Tibial nerve (tissue), 3 donors: ENCODE data around the gene NFS1.

Experiments used
- CTCF ChIP-seq, 5 experiments: fragments of 200-600 bp in 3 of 5; fragments of 450-650 bp in 2 of 5; sonication (generic) in 3 of 5; IDR thresholded peaks; one replicate each; pipeline ENCODE4 v1.5.1; 2016 to 2019; ENCODE audit warnings: antibody characterized with exemption in 5 of 5, mild to moderate bottlenecking in 3 of 5, moderate library complexity in 2 of 5
- POLR2A ChIP-seq, 2 donors: fragments of 450-650 bp; IDR thresholded peaks; one replicate each; pipeline ENCODE4 v1.6.1; 2017; ENCODE audit warnings: antibody characterized with exemption in 2 of 2, mild to moderate bottlenecking in 2 of 2, moderate library complexity in 2 of 2

- TF ChIP-seq CTCF (IDR thresholded peaks at IDR 0.05) (no peak), POLR2A (IDR thresholded peaks at IDR 0.05) (no peak)
Observed at GRCh38 chr20:35681960-35682359, 17.2 kb downstream of the NFS1 start.
